HepG2 (cell line): ENCODE measurements around the gene UBE2I. TPM values are rescaled to one million over a fixed set of nuclear protein-coding genes. Genes with fewer than 3 reads are reported as not detected.
A peak's percentile ranks its signal among the peaks of the same experiment; 100 is the strongest.

Experiments used
- CAMTA2 ChIP-seq: sonication (generic); formaldehyde crosslinking; IDR thresholded peaks from 2 replicates; pipeline ENCODE4 v1.4.0; 2020; ENCODE audit warnings: mild to moderate bottlenecking, missing genetic modification reagents, borderline replicate concordance
- CEBPG ChIP-seq: IDR thresholded peaks from 2 replicates; pipeline ENCODE4 v1.6.1; 2016
- FOXJ3 ChIP-seq: sonication (generic); formaldehyde crosslinking; IDR thresholded peaks from 2 replicates; pipeline ENCODE4 v1.4.0; 2020; ENCODE audit warnings: missing genetic modification reagents, mild to moderate bottlenecking, borderline replicate concordance
- GABPB1 ChIP-seq: IDR thresholded peaks from 2 replicates; pipeline ENCODE4 v1.6.1; 2016; ENCODE audit warnings: mild to moderate bottlenecking, missing genetic modification reagents, moderate library complexity, missing compliant biosample characterization
- HDAC1 ChIP-seq: sonication (generic); formaldehyde crosslinking; IDR thresholded peaks from 2 replicates; pipeline ENCODE4 v1.5.1; 2020; ENCODE audit warnings: mild to moderate bottlenecking, missing genetic modification reagents
- KLF13 ChIP-seq: sonication (generic); formaldehyde crosslinking; IDR thresholded peaks from 2 replicates; pipeline ENCODE4 v1.4.0; 2020; ENCODE audit warnings: mild to moderate bottlenecking, missing genetic modification reagents
- MAZ ChIP-seq, 2 experiments: sonication (generic) in 1 of 2; formaldehyde crosslinking in 1 of 2; IDR thresholded peaks; 2 replicates each; pipeline versions ENCODE4 v1.5.0 to v1.6.1; 2012 to 2020; ENCODE audit warnings: low read depth in 2 of 2, mild to moderate bottlenecking in 2 of 2, borderline replicate concordance in 1 of 2, improper control_type of control experiment in 1 of 2, low read length in 1 of 2, missing genetic modification reagents in 1 of 2, moderate library complexity in 1 of 2
- MEIS2 ChIP-seq: sonication (generic); formaldehyde crosslinking; IDR thresholded peaks from 2 replicates; pipeline ENCODE4 v1.9.0; 2021; ENCODE audit warnings: mild to moderate bottlenecking, missing genetic modification reagents
- MYC ChIP-seq: sonication (generic); formaldehyde crosslinking; IDR thresholded peaks from 2 replicates; pipeline ENCODE4 v1.9.0; 2021; ENCODE audit warnings: missing genetic modification reagents, borderline replicate concordance
- NR2C2 ChIP-seq: sonication (generic); formaldehyde crosslinking; IDR thresholded peaks from 2 replicates; pipeline ENCODE4 v1.4.0; 2020; ENCODE audit warnings: missing genetic modification reagents, mild to moderate bottlenecking, moderate library complexity, borderline replicate concordance
- PHF20 ChIP-seq: sonication (generic); formaldehyde crosslinking; IDR thresholded peaks from 2 replicates; pipeline ENCODE4 v1.5.0; 2020; ENCODE audit warnings: mild to moderate bottlenecking, missing genetic modification reagents
- POLR2A ChIP-seq, 2 experiments: IDR thresholded peaks; 2 replicates each; pipeline ENCODE4 v1.6.1; 2011; ENCODE audit warnings: low read depth in 2 of 2, low read length in 2 of 2, mild to moderate bottlenecking in 1 of 2, moderate library complexity in 1 of 2; ENCODE audit not compliant: insufficient read depth in 1 of 2
- RARG ChIP-seq: sonication (generic); formaldehyde crosslinking; IDR thresholded peaks from 2 replicates; pipeline ENCODE4 v1.4.0; 2020; ENCODE audit warnings: low read depth, mild to moderate bottlenecking, missing genetic modification reagents
- THAP11 ChIP-seq: IDR thresholded peaks from 2 replicates; pipeline ENCODE4 v1.6.1; 2016; ENCODE audit warnings: missing biosample characterization, missing genetic modification reagents
- ZBTB7A ChIP-seq: sonication (generic); formaldehyde crosslinking; IDR thresholded peaks from 2 replicates; pipeline ENCODE4 v1.8.0; 2022; ENCODE audit warnings: mild to moderate bottlenecking, missing genetic modification reagents
- ZNF350 ChIP-seq: sonication (generic); formaldehyde crosslinking; IDR thresholded peaks from 2 replicates; pipeline ENCODE4 v1.4.0; 2020; ENCODE audit warnings: mild to moderate bottlenecking, low read depth, missing genetic modification reagents, borderline replicate concordance
- ZNF382 ChIP-seq: sonication (generic); formaldehyde crosslinking; IDR thresholded peaks from 2 replicates; pipeline ENCODE4 v1.5.0; 2020; ENCODE audit warnings: missing genetic modification reagents, mild to moderate bottlenecking, borderline replicate concordance
- ZNF614 ChIP-seq: IDR thresholded peaks from 2 replicates; pipeline ENCODE4 v1.6.1; 2018; ENCODE audit warnings: missing biosample characterization, missing genetic modification reagents, inconsistent platforms, borderline replicate concordance
- polyA plus RNA-seq, 8 experiments: library from polyadenylated mRNA; depleted of rRNA in 3 of 8; stranded (reverse) in 7 of 8; unstranded in 1 of 8; fragments of >200 nt; fragmentation: Illumina TruSeq in 4 of 8; extraction: Trizol in 4 of 8; gene quantifications; 2 replicates each; pipeline versions ENCODE4 v1.2.1 to v1.2.3, GENCODE V29; 2011 to 2016; ENCODE audit warnings: low read depth in 4 of 8, missing spikeins in 1 of 8, mixed read lengths in 1 of 8; ENCODE audit not compliant: insufficient read depth in 1 of 8
- total RNA-seq, 5 experiments: library from RNA; depleted of rRNA; stranded (reverse); fragments of >200 nt; fragmentation: Illumina TruSeq; extraction: Trizol; gene quantifications; 2 replicates each; pipeline ENCODE4 v1.2.3, GENCODE V29; 2016; ENCODE audit warnings: low read depth in 1 of 5
- TF ChIP-seq, protein P1 (sequence below): sonication (generic); formaldehyde crosslinking; IDR thresholded peaks from 2 replicates; pipeline ENCODE4 v1.4.0; 2020; ENCODE audit warnings: missing genetic modification reagents, mild to moderate bottlenecking, borderline replicate concordance
- TF ChIP-seq, protein P2 (sequence below): sonication (generic); formaldehyde crosslinking; IDR thresholded peaks from 2 replicates; pipeline ENCODE4 v1.4.0; 2020; ENCODE audit warnings: missing genetic modification reagents, borderline replicate concordance

The UBE2I gene
- total and polyA plus RNA-seq, 2 of the 13 experiments (the other 11 are each of a cell fraction or from before 2014, with no cell fraction given) = 75.8 to 98.9 TPM

DNA sequence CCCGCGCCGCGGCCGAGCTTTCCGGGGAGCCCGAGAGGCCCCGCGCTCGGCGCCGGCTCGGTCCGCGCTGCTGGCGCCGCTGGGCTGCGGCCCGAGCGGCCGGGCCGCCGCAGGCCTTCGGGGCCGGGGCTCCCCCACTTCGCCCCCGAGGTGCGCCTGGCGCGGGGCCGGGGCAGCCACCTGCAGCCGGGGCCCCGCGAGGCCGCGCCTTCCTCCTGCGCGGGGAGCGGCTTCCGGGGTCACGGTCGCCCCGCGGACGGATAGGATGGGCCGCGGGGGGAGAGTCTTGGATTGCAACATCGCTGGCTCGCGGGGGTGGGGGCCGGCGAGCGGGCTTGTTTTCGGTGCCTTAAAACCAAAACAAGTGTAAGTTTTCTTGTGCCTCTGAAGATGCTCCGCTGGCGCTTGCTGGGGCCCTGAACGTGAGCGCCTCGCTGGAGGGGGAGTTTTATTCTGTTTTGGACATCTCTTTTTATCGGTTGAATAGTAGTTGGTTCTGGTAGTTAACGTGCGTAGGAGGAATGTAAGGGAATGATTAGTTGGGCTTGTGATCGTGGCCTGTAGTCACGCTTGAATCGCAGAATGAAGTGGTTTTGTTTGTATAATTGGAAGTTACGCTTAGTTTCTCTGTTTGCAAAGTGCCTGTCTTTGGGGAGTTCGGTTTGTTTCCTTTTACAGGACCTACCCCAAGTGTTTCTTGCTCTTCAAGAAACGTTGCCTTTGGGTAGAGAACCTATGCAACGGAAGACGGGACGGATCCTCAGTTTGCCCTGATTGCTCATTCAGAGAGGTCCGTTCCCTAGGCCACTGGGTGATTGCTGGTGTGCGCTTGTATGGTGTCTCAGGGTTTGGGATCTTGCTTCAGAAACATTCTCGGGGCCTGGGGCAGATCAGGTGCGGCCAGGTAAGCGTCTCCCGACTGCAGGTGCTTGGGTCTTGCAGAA, 724 bp downstream of the UBE2I start (continued):
- TF ChIP-seq, protein P1, sequence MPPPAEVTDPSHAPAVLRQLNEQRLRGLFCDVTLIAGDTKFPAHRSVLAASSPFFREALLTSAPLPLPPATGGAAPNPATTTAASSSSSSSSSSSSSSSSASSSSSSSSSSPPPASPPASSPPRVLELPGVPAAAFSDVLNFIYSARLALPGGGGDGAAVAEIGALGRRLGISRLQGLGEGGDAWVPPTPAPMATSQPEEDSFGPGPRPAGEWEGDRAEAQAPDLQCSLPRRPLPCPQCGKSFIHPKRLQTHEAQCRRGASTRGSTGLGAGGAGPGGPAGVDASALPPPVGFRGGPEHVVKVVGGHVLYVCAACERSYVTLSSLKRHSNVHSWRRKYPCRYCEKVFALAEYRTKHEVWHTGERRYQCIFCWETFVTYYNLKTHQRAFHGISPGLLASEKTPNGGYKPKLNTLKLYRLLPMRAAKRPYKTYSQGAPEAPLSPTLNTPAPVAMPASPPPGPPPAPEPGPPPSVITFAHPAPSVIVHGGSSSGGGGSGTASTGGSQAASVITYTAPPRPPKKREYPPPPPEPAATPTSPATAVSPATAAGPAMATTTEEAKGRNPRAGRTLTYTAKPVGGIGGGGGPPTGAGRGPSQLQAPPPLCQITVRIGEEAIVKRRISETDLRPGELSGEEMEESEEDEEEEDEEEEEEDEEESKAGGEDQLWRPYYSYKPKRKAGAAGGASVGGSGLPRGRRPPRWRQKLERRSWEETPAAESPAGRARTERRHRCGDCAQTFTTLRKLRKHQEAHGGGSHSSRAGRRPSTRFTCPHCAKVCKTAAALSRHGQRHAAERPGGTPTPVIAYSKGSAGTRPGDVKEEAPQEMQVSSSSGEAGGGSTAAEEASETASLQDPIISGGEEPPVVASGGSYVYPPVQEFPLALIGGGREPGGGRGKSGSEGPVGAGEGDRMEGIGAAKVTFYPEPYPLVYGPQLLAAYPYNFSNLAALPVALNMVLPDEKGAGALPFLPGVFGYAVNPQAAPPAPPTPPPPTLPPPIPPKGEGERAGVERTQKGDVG (CRISPR knock-in tag) = no peak
- TF ChIP-seq ZNF614 = no peak
- TF ChIP-seq PHF20 (CRISPR knock-in tag) = 0 out of 2 replicates have a peak, but pooled peaks have one; percentile 28
- TF ChIP-seq MEIS2 (CRISPR knock-in tag) = 0 out of 2 replicates have a peak, but pooled peaks have one; percentile 38
- TF ChIP-seq ZBTB7A = no peak
- no peak for TF ChIP-seq MAZ (IDR thresholded peaks at IDR 0.05; ENCODE audit: borderline replicate concordance, low read depth, low read length)
- peak; percentile 44; the same call in 1 of the 2 replicates for TF ChIP-seq MAZ (CRISPR knock-in tag; IDR thresholded peaks at IDR 0.05; ENCODE audit: low read depth)
- TF ChIP-seq POLR2A (IDR thresholded peaks at IDR 0.05; ENCODE audit: insufficient read depth in 1 of 2, low read depth in 2 of 2, low read length in 2 of 2) = peak in 1 of 2 experiments; percentile 10; a peak in 1 of 4 replicates
- TF ChIP-seq, protein P2, sequence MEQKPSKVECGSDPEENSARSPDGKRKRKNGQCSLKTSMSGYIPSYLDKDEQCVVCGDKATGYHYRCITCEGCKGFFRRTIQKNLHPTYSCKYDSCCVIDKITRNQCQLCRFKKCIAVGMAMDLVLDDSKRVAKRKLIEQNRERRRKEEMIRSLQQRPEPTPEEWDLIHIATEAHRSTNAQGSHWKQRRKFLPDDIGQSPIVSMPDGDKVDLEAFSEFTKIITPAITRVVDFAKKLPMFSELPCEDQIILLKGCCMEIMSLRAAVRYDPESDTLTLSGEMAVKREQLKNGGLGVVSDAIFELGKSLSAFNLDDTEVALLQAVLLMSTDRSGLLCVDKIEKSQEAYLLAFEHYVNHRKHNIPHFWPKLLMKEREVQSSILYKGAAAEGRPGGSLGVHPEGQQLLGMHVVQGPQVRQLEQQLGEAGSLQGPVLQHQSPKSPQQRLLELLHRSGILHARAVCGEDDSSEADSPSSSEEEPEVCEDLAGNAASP (CRISPR knock-in tag) = 0 out of 2 replicates have a peak, but pooled peaks have one; percentile 26
- TF ChIP-seq RARG = no peak
- no peak for TF ChIP-seq CAMTA2
- TF ChIP-seq THAP11 (CRISPR knock-in tag) = peak; percentile 26; the same call in 1 of the 2 replicates
- peak; percentile 78; the same call in 1 of the 2 replicates for TF ChIP-seq GABPB1
- no peak for TF ChIP-seq FOXJ3 (CRISPR knock-in tag)
- TF ChIP-seq CEBPG = peak; percentile 80
- peak; percentile 82 for TF ChIP-seq NR2C2 (CRISPR knock-in tag)
- TF ChIP-seq ZNF382 (CRISPR knock-in tag) = no peak
- TF ChIP-seq KLF13 (CRISPR knock-in tag) = no peak
- no peak for TF ChIP-seq ZNF350 (CRISPR knock-in tag)
- peak; percentile 56; the same call in 1 of the 2 replicates for TF ChIP-seq HDAC1 (CRISPR knock-in tag)
- TF ChIP-seq MYC (CRISPR knock-in tag) = peak; percentile 17; the same call in 1 of the 2 replicates
